ENCODE data around the gene UTS2. TPM values are rescaled to one million over a fixed set of nuclear protein-coding genes. Genes with fewer than 3 reads are reported as not detected.

The UTS2 gene, protein sequence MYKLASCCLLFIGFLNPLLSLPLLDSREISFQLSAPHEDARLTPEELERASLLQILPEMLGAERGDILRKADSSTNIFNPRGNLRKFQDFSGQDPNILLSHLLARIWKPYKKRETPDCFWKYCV
- total RNA-seq, result under 1 TPM in 1 of 2 donors, not detected in 1; 0.58 TPM
- polyA plus RNA-seq (ENCODE audit: insufficient read length in 6 of 6), result under 1 TPM in 1 of 6 donors, not detected in 5; 0.26 TPM
- long read RNA-seq, donor 1, result 0 reads
- long read RNA-seq, donor 2, result 0 reads
- long read RNA-seq, donor 3, result 0 reads
- long read RNA-seq, donor 4, result 0 reads
- long read RNA-seq, donor 5, result 0 reads
- long read RNA-seq, donor 6, partial matches to known transcripts, result 20 of 20 reads
- long read RNA-seq, donor 6, other reads (novel, unspliced or antisense), result 0 of 20 reads
- long read RNA-seq, donor 7, result 0 reads
- long read RNA-seq, donor 8, result 0 reads
- long read RNA-seq, donor 9, result 0 reads
- long read RNA-seq, donor 10, result 0 reads
- long read RNA-seq, donor 11, transcript UTS2-202 (4 exons, 559 nt), result major isoform, 41 of 50 reads
- long read RNA-seq, donor 11, partial matches to known transcripts, result 9 of 50 reads
- long read RNA-seq, donor 11, other reads (novel, unspliced or antisense), result 0 of 50 reads
- long read RNA-seq, donor 12, result 0 reads

DNA sequence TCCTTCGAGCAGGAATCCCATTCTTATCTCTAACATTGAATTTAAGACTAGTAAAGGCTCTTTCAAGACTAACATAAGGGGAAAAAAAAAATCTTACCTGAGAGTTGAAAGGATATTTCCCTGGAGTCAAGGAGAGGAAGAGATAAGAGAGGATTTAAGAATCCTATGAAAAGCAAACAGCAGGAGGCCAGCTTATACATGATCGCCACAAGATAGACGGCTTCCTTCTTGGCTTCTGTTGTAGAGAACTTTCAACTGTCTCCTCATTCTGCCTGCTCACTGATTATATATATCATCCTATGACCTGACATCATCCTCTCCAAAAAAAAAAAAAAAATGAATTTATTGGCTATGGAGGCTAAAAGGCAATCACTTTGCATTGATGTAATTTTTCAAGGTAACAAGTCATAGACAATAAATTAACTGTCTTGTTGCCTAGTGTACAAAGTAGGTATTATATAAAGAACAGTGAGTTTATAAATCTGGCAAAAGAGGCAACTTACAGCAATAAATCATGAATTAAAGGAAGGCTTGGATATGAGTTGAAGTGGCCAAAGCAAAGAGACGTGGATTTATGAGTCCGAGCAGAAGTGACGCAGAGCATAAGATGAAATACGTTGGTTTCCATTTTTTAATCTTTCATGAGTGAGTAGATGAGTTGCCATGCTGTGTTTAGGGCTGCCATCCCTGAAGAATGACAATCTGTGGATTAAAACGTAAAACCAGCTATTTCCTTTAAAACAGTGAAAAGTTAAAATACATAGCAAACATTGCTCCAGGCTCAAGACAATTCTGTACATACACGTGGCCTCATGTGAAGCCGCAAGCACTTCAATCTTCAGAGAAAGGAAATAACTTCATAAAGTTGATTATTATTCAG, at the start of gene UTS2:
Gene UTS2, minus strand, starts transcription at position 262 of the 880 bp plus-strand sequence. Its CDS starts 62 bp downstream, at position 200.
- intact Hi-C loops (cut with DNase I), result no loop called here
- ATAC-seq (no peak), DNase-seq (no peak)
- H3K4me1 ChIP-seq, result peaks cover 0 to 3% of the 10 kb centered on the region in 2 donors
- H3K36me3 ChIP-seq, result no peaks in the 10 kb centered on the region
- no peaks in the 10 kb centered on the region for H3K9me3 ChIP-seq
- H3K27ac ChIP-seq, result no peak within 1 kb of the TSS
- no peak within 1 kb of the TSS for H3K4me3 ChIP-seq
- no peaks in the 10 kb centered on the region for H3K27me3 ChIP-seq
- TF ChIP-seq CTCF (IDR thresholded peaks at IDR 0.05), result no peak

GRCh38 chr1:7899741-7900140, 46.9 kb upstream of the UTS2 start:
- ATAC-seq (no peak), DNase-seq (no peak)
- Histone ChIP-seq H3K4me1 (peaks cover 0 to 3% of the 10 kb centered on the region in 2 donors), H3K27ac (no peak overlapping the region), H3K9me3 (no peaks in the 10 kb centered on the region), H3K36me3 (no peaks in the 10 kb centered on the region), H3K4me3 (no peak overlapping the region), H3K27me3 (no peaks in the 10 kb centered on the region)
- no peak for TF ChIP-seq CTCF (IDR thresholded peaks at IDR 0.05)
- intact Hi-C loops (cut with DNase I), result loop anchor here in 1 of 2 donors (5.0 kb wide), 1 partner anchor 232 kb away; no protein-coding TSS in a partner anchor

DNA sequence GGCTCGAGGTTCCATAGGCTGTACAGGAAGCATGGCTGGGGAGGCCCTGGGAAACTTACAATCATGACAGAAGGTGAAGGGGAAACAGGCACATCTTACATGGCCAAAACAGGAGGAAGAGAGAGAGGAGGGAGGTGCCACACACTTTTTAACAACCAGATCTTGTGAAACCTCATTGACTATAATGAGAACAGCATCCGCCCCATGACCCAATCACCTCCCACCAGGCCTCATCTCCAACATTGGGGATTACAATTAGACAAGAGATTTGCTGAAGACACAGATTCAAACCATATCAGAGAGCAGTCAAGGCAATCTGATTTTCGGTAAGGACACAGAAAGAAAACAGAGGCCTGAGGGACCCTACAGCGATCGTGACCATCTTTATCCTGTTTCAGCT, 46.1 kb upstream of the UTS2 start:
- Histone ChIP-seq H3K9me3 (no peaks in the 10 kb centered on the region), H3K36me3 (no peaks in the 10 kb centered on the region), H3K4me1 (peaks cover 0 to 3% of the 10 kb centered on the region in 2 donors), H3K4me3 (no peak overlapping the region), H3K27ac (no peak overlapping the region), H3K27me3 (no peaks in the 10 kb centered on the region)
- TF ChIP-seq CTCF (IDR thresholded peaks at IDR 0.05), result no peak
- intact Hi-C loops (cut with DNase I), result no loop called here
- ATAC-seq (no peak), DNase-seq (no peak)

DNA sequence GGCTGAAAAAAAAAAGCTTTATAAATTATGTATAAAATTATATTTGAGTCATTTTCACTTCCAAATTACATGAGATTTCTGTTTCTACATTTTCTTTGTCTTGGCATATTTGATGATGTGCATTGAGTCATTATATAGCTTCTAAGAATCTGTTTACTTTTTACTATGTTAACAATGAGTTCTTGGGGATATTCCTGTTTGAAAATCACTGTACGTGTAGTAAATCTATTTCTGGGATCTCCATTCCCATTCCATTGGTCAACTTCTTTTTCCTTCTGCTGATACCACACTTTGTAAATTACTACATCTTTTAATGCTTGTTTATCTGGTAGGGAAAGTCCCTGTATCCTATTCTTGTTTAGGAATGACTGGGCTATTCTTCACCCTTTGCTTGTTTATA, 44.1 kb upstream of the UTS2 start:
- Histone ChIP-seq H3K36me3 (no peaks in the 10 kb centered on the region), H3K4me1 (no peaks in the 10 kb centered on the region), H3K9me3 (no peaks in the 10 kb centered on the region), H3K27ac (no peak overlapping the region), H3K27me3 (no peaks in the 10 kb centered on the region), H3K4me3 (no peak overlapping the region)
- intact Hi-C loops (cut with DNase I), result no loop called here
- no peak for TF ChIP-seq CTCF (IDR thresholded peaks at IDR 0.05)
- DNase-seq (no peak), ATAC-seq (no peak)
